ENCODE results near the gene CD86.
"Not testable (repeated sequence)": the region's sequence is repeated elsewhere in the genome, so short reads cannot be mapped to it uniquely, and the experiment has no call there.

Gene CD86

GRCh38 chr3:122055215-122055614 is at the start of gene CD86:
Gene CD86 (plus strand): TSS chr3:122055362. CDS start chr3:122055490, 128 bp downstream.
- DNase-seq = no peak

DNA sequence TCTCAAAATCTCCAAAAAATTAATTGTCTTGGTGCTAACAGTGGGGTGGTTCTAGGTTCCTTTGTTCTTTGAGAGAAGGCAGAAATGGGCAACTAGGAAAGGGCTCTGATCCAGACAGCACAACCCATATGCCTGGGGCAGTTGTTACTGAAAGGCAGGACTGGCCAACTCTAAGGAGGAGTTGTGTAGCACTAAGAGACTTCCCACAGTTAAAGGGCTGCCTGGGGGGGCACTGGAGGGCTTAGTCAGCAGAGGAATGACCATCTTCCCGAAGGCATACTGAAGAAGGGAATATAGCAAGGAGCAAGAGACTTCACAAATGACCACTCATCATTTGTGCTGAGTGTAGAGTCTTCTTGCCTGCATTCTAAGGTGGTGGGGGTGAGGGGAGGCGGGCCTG is 48.9 kb upstream of the CD86 start:
- no peak for DNase-seq

DNA sequence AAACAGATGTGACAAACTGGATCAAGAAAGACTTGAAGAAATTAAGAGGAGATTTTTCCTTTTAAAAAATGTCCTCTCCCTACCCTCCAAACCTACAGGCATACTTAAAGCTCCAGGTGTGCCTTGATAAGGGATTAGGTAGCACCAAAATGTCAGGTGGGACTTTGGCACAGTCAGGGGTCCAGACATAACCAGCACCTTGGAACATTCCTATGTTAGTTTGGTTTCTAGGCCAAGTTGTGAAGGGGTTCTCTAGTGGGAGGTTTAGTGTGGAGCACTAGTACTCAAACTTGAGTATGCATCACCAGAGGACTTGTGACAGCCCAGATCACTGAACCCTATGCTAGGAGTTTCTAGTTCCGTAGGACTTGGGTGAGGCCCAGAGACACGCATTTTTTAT is 47.0 kb upstream of the CD86 start:
- DNase-seq = no peak

DNA sequence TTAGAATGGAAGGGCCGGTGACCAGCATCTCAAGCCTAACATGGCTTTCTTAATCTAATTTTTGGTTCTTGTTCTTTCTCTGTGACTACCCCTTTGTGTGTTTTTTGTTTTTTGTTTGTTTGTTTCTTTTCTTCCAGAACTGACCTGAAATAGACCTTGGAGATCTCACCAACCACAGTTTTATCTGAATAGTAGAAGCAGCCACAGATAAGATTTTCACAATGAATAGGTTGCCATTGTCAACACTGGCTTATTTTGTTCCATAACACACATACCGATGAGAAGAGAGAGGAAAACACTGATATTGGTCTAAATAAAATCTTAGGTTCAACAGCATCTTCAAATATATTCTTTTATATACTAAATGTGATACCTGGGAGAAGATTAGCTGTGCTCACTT is 44.7 kb upstream of the CD86 start:
- DNase-seq = no peak

- no peak for DNase-seq
These were observed 43.8 kb upstream of the CD86 start for GRCh38 chr3:122011396-122011795.

GRCh38 chr3:122012821-122013220 is 42.3 kb upstream of the CD86 start:
- DNase-seq = no peak

DNA sequence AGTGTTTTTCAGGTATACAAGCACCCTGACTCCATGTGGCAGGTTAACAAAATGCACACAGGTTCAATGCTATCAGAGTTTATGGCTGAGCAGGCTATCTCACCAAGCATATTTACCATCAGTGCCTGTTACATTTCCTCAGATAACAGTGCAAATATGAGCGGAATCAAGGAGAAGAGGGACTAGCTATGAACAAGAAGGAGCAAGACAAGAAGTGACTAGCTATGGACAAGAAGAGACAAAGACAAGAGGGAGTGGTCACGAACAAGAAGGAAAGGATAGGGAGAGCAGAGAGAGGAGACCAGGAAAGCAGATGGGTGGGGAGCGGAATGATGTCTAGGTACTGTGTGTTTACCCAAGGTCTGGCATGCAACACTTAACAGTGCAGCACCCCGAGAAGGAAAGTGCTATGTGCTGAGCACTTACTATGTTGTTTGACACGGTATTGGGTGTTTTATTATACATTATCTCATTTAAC is 41.7 kb upstream of the CD86 start:
- no peak for DNase-seq

GRCh38 chr3:122014741-122015140 is 40.4 kb upstream of the CD86 start:
- DNase-seq = no peak

- no peak for DNase-seq
These were observed 35.7 kb upstream of the CD86 start for GRCh38 chr3:122019493-122019892.

DNA sequence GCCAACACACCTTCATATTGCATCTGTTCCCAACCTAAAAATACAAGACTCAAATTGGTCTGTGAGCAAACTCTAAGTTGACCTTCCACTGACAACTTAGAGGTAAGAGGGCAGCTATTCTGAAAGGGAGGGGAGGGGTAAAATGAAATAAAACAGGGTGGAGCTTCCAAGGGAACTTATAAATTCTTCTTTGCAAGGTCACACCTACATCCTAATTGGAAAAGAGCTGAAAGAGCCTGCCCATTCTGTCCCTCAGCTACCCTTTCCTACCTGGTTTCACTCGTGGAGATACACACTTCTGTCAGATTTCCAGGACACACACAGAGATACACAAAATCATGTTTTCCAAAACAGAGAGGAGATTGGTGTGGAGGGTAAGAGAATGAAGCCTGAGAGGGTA is 34.1 kb upstream of the CD86 start:
- no peak for DNase-seq

DNA sequence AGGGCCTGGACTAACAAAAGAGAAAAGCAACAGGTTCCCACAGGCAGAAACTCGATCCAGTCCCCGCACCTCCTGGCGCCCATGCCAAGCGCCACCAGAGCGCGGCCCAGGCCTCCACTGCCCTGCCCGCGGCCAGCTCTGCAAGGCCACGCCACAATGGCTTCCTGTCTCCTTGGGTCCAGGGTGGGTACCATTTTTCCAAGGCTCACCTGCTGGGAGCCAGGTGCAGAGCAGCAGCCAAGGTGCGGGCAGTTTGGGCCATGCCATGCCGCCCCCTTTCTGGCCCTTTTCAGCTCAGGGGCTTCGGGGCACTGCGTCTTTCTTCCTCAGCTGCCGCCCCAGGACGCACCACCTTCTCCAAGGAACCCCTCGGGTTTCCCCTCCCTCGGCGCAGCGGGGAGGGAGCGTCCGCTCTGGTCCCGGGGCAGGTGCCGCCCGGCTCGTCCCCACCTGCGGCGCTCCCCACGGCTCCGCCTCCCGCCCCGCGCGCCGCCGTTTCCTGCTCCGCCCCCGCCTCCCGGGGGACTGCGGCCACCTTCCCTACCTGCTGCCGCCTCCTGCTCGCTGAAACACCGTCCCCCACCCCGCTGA is 33.3 kb upstream of the CD86 start, which contains the start of gene ILDR1:
Gene ILDR1, minus strand, starts transcription at position 437 of the 591 bp plus-strand sequence. Its CDS starts 170 bp downstream, at position 267.
- DNase-seq = peak; percentile 68

DNA sequence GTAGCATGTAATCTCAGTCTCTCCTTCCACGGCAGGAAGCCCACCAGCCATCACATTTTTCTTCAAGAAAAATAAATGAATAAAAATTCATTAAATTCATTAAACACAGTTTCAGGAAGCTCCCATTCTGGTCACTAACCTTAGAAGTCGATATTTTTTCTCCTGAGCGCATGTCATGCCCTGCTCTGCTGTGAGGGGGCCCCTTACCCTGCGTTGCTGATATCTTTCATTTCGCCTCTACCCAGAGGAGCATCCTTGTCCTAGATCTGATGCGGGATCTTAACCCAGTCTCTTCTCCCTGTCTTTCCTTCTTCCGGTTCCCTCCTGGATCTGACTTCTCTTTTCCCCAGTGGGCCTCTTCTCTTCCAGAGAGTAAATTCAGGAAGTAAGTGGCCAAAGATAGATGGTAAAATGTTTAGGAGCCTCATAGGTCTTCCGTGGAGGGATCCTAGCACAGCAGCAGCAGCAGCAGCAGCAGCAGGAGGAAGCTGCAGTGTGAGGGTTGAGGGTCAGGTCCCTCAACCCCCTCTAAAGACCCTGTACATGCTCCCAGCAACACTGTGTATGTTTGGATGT is 31.7 kb upstream of the CD86 start:
- DNase-seq = no peak

DNA sequence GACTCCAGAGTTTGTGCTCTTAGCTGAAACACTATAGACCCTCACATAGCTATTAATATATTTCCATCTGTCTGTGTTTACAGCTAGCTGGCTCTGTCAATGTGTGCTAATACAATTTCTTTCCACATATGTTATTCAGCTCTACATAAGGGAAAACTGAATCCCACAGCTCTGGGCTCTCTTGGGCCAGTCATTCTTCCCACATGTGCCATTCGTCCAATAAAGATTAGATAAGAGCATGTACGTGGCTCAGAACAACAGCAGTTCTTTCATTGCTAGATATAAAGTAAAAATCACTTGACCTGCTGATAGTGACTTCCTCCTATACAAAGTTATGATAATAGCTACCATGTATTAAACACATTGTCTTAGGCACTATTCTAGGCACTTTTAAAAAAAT is 30.4 kb upstream of the CD86 start:
- no peak for DNase-seq

DNA sequence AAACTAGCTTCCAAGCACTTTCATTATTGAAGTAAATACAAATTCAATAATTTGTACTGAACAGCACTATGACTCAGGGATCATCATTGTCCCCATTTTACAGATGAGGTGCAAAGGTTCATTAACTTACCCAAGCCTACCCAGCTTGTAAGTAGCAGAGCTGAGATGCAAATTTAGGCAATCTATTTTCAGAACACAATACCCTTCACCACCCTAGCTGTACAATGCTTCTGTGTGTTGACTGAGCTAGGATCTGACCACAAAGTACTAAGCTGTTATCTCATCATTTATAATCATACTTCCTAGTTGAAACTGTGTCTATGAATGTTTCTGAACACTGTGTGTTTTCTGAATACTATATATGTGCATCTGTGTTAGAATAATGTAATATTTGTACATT is 29.9 kb upstream of the CD86 start:
- DNase-seq = no peak

DNA sequence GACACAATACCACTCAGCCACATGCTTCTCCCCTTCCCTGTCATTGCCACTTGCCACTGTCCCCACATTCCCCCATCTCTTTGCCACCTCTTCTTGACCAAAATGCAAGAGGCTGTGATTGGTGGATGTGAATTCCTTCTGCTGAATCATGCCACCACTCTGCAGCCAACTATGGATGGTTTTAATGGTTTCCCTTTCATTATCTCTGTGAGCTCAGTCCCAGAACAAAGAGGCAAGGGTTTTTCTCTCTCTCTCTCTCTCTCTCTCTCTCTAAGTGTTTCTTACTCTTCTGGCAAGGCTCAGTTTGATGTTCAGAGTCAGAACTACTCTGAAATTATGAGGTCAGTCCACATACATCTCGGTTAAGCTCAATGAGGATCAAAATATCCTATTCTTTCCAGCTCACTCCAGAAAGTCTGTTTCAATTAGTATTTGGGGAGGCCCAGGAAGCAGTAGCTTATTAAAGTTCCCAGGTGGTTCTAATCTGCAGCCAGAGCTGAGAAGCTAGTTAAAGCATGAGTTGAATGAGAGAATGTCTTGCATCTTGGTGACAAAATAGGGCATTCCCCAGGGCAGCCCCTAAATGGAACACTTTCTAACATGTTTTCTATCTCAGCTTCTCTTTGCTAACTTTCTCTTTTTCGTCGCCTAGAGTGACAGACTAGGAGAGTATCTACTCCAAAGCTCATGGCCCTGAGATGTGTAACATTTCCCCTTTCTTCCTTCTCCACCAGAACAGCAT is 24.6 kb upstream of the CD86 start:
- DNase-seq = no peak

- no peak for DNase-seq
These were observed 24.1 kb upstream of the CD86 start for GRCh38 chr3:122031123-122031468.

GRCh38 chr3:122032531-122032930 is 22.6 kb upstream of the CD86 start:
- no peak for DNase-seq

DNA sequence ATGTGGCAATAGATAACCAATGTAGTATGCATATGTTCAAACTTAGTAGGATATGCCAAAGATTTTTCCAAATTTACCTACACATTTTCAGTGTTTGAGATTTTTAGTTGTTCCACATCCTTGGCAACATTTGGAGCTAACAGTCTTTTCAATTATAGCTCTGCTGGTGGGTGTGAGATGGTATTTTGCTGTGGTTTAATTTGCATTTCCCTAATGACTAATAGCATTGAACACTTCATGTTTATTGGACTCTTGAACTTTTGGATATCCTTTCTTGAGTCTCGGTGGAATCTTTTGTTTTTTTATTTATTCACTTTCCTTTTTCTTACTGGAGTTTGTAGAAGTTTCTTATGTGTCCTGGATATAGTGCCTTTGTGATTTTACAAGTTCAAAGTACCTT is 22.1 kb upstream of the CD86 start:
- no peak for DNase-seq

DNA sequence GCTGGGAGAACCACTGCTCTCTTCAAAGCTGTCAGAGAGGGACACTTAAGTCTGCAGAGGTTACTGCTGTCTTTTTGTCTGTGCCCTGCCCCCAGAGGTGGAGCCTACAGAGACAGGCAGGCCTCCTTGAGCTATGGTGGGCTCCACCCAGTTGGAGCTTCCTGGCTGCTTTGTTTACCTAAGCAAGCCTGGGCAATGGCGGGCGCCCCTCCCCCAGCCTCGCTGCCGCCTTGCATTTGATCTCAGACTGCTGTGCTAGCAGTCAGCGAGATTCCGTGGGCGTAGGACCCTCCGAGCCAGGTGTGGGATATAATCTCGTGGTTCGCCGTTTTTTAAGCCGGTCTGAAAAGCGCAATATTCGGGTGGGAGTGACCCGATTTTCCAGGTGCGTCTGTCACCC is 7.9 kb upstream of the CD86 start:
- DNase-seq = not testable (repeated sequence)

- DNase-seq = not testable (repeated sequence)
These were observed 7.4 kb upstream of the CD86 start for GRCh38 chr3:122047773-122048172.

DNA sequence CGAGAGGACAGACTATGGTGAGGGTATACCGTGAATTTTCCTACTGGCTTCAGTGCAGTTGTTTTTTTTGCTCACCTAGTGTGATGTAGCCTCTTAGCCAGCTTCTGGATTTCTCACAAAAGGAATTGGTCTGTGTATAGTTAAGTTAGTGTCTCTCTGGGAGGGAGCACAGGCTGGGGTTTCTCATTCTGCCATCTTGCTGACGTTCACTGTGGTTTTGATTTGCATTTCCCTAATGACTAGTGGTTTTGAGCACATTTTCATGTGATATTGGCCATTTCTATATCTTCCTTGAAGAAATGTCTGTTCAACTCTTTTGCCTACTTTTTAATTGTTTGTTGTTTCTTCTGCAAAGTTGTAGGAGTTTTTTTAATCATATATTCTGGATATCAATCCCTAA is 2.2 kb upstream of the CD86 start:
- DNase-seq = no peak

- no peak for DNase-seq
These were observed 2.5 kb downstream of the CD86 start for GRCh38 chr3:122057671-122058070.

DNA sequence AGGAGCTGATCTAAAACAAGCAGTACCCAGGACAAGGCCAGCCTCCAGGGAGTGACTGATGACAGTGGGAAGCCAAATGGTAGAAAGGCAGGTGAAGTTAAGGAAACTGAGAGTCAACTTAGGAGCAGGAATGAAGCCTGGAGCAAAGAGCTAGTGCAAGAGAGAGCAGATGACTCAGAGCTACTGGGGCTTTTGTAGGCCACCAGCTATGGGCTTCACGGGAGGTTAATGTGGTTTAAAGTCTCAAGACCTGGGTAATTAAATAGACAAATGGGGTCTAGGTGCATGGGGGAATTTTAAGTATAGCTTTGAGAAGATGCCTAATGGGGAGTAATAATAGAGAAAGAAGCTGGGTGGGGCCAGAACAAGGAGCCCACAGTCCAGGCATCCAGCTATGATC is 3.1 kb downstream of the CD86 start:
- DNase-seq = no peak

DNA sequence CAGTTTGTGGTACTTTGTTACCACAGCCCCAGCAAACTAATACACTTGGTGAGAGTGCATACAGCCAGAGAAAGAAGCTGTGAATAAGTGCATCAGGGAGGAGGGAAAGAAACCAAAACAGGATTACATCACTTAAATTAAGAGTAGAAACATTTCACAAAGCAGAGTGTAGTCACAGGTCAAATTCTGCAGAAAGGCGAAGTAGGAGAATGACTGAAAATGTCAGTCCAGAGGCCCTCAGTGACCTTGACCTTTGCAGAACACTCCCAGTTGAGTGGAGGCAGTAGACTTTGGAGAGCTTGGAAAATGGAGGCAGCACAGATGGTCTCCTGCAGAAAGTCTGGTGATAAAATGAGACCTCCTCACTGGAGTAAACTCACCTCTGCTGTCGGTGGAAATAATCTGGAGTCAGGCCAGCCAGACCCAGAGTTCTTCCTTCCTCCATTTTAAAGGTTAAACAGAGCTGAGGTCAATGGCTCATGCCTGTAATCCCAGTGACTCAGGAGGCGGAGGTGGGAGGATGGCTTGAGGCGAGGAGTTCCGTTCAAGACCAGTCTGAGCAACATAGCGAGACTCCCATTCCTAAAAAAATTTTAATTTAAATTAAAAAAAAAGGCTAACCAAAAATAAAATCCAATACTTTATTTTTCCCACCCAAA is 5.0 kb downstream of the CD86 start:
- no peak for DNase-seq

Measured in NCI-H2171 (cell line).